B cell (primary cell): ENCODE measurements around the gene ZBP1.

Experiments
- EZH2 ChIP-seq: IDR thresholded peaks from 2 replicates; pipeline ENCODE4 v1.6.1; 2012; ENCODE audit warnings: borderline replicate concordance, low read depth, mild to moderate bottlenecking, moderate library complexity, low read length; ENCODE audit not compliant: insufficient read depth, poor library complexity, severe bottlenecking
- TF ChIP-seq, protein P1 (sequence below): fragments of 200-600 bp; IDR thresholded peaks from one replicate; pipeline ENCODE4 v1.8.0; 2022; ENCODE audit warnings: antibody characterized with exemption, mild to moderate bottlenecking

DNA sequence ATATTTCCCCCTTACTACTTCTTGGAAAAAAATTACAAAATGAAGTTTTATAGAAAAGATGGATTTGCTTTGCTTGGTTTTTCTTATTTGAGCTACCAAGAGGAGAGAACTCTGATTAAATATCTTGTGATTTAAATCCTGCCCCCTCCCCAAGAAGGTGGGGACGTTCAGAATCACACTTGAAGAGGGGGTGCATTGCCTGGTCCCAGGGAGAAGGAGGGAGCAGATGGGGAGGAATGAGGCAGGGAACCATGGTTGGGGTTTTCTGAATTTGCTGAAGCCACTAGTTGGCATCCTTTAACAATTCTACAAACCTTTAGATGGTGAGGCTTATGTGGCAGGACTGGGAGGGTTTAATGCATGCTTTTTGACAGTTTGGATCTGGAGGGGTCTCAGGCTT is 53.8 kb downstream of the ZBP1 start:
- TF ChIP-seq, protein P1, sequence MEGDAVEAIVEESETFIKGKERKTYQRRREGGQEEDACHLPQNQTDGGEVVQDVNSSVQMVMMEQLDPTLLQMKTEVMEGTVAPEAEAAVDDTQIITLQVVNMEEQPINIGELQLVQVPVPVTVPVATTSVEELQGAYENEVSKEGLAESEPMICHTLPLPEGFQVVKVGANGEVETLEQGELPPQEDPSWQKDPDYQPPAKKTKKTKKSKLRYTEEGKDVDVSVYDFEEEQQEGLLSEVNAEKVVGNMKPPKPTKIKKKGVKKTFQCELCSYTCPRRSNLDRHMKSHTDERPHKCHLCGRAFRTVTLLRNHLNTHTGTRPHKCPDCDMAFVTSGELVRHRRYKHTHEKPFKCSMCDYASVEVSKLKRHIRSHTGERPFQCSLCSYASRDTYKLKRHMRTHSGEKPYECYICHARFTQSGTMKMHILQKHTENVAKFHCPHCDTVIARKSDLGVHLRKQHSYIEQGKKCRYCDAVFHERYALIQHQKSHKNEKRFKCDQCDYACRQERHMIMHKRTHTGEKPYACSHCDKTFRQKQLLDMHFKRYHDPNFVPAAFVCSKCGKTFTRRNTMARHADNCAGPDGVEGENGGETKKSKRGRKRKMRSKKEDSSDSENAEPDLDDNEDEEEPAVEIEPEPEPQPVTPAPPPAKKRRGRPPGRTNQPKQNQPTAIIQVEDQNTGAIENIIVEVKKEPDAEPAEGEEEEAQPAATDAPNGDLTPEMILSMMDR = no peak
- TF ChIP-seq EZH2 = no peak
